ENCODE data around the gene STRAP.
A peak's percentile ranks its signal among the peaks of the same experiment; 100 is the strongest.
"Not testable (repeated sequence)": the region's sequence is repeated elsewhere in the genome, so short reads cannot be mapped to it uniquely, and the experiment has no call there.

STRAP gene

DNA sequence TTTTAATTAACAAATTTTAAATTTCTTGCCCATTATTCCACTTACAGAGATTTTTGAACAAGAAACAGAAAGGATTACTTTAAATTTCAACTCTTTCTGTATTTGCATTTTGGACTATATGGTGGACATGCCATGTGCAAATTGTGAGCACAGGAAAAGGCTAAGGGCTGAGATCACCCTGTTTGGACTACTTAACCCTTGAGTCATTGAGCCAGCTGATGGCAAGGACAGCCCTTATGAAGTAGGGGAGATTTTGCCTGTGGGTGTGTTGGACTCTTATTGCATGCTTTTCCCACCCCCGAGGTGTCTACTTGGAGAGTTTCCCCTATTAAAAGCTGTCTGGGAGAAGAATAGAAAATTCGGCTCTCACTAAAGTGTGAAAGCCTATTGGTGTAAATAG is 46.2 kb downstream of the STRAP start:
- peak; percentile 83 for DNase-seq (ENCODE audit: low spot score)

DNA sequence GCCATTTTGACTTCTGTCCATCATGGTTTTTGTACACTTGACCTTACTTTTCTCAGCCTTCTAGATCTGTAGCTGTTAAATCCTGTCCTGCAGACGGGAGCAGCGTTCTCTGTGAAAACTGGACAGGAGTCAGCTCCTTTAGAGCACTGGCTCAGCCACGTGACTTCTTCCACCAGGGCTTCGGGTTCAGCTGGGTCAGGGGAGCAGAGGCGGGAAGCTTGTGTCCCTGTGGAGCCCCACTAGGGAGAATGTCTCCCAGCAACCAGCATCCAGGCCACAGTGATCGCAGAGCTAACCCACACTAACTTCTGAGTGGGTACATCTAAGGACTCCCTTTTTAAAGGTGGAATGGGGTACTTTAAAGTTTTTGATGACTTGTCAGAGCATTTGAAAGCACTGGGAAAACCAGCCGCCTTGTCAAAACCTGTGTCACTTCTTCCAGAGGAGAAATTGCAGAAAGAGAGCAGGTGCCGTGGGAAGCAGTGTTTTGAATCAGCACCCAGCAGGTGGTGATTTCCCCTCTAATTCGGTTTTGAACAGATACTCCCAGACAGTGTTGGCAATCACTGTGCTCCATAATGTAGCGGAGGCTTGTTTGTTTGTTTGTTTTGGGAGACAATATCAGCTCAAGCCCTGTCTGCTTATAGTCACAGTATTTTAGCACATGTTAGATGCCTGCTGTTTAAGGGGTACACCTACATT is 46.8 kb downstream of the STRAP start:
- DNase-seq (ENCODE audit: low spot score): no peak

DNA sequence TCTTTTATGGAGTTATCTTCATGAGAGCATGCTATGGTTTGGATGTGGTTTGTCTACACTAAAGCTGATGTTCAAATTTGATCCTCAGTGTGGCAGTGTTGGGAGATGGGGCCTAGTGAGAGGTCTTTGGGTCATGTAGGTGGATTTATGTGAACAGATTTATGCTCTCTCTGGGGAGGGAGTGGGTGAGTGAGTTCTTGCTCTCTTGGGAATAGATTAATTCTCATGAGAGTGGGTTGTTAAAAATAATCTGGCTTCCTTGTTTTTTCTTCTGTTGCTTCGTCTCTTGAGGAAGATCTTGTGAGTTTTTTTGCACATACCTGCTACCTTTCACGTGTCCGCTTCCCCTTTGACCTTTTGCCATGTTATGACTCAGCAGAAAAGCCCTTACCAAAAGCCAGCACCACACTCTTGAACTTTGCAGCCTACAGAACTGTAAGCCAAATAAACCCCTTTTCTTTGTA is 49.4 kb downstream of the STRAP start:
- no peak for DNase-seq (ENCODE audit: low spot score)

DNA sequence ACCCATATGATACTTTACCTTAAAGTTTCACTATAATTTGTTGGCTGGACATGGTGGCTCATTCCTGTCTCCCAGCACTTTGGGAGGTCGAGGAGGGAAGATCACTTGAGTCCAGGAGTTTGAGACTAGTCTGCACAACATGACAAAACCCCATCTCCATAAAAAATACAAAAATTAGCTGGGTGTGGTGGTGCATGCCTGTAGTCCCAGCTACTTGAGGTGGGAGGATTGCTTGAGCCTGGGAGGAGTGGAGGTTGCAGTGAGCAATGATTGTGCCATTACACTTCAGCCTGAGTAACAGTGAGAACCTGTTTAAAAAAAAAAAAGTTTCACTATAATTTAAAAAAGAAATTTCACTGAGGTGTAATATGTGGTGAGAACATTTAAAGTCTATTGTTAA is 50.1 kb downstream of the STRAP start:
- no peak for DNase-seq (ENCODE audit: low spot score)

DNA sequence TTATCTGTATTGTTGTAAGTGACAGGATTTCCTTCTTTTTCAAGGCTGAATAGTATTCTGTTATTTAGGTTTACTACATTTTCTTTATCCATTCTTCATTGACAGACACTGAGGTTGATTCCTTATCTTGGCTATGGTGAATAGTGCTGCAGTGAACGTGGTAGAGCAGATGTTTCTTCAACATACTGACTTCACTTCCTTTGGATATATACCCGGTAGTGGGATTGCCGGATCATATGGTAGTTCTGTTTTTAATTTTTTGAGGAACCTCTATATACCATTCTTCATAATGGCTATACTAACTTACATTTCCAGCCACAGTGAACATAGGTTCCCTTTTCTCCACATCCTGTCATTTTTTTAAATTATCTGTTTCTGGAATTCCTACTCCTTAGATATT is 50.8 kb downstream of the STRAP start:
- DNase-seq (ENCODE audit: low spot score): no peak

DNA sequence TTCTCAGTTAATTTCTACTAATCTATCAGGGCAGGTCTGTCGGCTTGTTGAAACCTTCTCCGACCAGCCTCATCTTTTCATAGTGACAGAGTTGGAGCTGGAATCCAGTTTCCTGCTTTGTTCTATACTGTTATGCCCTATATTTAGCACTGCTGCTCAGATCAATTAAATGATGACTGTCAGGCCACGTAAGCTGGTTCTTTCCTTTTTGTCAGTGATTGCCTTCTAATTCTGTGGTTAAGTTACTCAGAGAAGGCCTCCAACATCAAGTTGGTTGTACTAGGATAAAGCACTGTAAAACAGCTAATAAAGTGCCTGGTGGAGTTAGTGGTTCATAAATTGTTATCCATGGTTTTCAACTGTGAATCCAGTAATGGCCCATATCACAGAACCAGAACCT is 51.6 kb downstream of the STRAP start:
- peak; percentile 7 for DNase-seq (ENCODE audit: low spot score)

DNA sequence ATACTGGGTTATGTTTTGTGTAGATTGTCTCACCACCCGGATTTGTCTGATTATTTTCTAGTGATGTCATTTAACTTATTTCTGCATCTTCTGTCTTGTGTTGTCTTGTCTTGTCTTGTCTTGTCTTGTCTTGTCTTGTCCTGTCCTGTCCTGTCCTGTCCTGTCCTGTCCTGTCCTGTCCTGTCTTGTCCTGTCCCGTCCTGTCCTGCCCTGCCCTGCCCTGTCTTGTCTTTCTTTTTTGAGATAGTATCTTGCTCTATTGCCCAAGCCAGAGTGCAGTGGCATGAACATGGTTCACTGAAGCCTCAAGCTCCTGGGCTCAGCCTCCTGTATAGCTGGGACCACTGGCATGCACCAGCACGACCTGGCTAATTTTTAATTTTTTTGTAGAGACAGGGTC is 54.6 kb downstream of the STRAP start:
- no peak for DNase-seq (ENCODE audit: low spot score)

DNA sequence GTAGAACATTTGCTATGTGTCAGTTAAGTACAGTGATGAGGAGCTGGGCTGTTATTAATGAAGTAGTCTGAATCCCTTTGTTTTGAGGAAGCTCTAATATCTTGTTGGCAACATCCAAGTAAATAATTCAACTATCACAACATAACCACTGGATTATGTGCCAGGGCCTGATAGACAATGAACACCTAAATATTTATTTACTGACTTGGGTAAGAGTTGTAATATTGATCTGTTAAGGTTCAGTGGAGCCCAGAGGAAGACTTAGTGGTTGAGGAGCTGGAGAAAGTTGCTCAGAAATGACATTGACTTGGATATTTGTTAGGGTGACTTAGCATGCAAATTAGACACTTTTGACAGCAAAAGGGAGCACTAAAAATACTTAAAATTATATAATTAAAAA is 55.7 kb downstream of the STRAP start:
- no peak for DNase-seq (ENCODE audit: low spot score)

DNA sequence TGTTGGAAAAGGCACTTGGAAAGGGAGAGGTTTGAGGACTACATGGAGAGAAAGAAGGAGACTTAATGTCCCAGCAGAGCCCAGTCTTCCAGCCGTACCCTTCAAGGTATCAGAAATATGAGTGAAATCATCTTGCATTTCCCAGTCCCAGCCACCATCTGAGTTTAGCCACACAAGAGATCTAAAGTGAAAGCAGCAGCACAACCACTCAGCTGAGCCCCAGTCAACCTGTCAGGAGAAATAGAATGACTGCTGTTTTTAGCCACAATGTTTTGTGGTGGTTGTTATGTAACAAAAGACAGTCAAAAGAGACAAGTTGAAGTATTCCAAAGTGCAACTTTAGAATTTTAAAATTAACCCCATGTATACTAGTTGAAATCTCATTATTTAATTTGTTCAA is 56.9 kb downstream of the STRAP start:
- no peak for DNase-seq (ENCODE audit: low spot score)

DNA sequence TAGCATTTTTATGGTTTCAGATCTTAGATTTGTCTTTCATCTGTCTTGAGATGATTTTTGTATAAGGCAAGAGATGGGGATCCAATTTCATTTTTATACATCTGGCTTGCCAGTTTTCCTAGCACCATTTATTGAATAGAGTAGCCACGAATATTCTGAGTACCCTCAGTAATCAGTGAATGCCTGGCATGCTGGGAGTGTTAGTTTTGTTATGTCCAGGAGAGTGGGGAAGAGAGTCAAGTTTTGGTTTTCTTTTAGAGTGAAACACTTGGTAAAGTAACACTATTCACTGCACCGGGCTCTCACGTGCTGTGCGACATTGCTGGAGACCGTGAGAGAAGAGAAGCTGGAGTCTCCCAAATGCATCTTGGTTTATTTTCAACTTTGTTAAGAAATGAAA is 60.3 kb downstream of the STRAP start:
- DNase-seq (ENCODE audit: low spot score): no peak

DNA sequence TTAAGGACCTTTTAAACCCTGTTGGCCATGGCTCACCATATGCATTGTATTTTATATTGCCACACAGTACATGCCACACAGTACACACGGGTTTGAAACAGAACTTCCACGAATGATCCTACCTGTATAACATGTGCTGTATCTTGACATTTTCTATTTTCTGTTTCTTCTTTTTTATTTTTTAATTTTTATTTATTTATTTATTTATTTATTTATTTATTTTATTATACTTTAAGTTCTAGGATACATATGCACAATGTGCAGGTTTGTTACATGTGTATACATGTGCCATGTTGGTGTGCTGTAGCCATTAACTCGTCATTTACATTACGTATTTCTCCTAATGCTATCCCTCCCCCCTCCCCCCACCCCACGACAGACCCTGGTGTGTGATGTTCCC is 61.3 kb downstream of the STRAP start:
- not testable (repeated sequence) for DNase-seq (ENCODE audit: low spot score)

DNA sequence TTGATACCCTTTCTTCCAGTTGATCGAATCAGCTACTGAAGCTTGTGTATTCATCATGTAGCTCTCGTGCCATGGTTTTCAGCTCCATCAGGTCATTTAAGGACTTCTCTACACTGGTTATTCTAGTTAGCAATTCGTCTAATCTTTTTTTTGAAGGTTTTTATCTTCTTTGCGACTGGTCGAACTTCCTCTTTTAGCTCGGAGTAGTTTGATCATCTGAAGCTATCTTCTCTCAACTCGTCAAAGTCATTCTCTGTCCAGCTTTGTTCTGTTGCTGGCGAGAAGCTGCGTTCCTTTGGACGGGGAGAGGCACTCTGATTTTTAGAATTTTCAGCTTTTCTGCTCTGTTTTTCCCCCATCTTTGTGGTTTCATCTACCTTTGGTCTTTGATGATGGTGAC is 66.3 kb downstream of the STRAP start:
- not testable (repeated sequence) for DNase-seq (ENCODE audit: low spot score)
